Measurements from ENCODE around the gene EXOC4. TPM values are rescaled to one million over a fixed set of nuclear protein-coding genes. Genes with fewer than 3 reads are reported as not detected.

Gene EXOC4
- total RNA-seq, 4 donors from 2014 or later: 36.9 to 78.0 (median 52.2) TPM

- H3K4me1 ChIP-seq: peaks cover under 1 to 16% of the 10 kb centered on the region in 2 donors
- in situ Hi-C loops (cut with MboI; ENCODE audit: low sequenced_read_pairs in 4 of 4): loop anchor here in 3 of 4 donors (25.0 kb wide), 1 partner anchor 1044 kb away; the partner anchor contains the start of gene SLC35B4 (in 3 of the 3)
- H3K4me3 ChIP-seq: no peak overlapping the region
- H3K27me3 ChIP-seq: no peaks in the 10 kb centered on the region
- H3K36me3 ChIP-seq: no peaks in the 10 kb centered on the region
- ATAC-seq: no peak
- intact Hi-C loops (cut with DNase I; ENCODE audit: low total_unique reads): no loop called here
- no peak overlapping the region for H3K27ac ChIP-seq
- H3K9me3 ChIP-seq: no peaks in the 10 kb centered on the region
- no peak for DNase-seq
- no peak for TF ChIP-seq POLR2A (IDR thresholded peaks at IDR 0.05)
- TF ChIP-seq, protein P1, sequence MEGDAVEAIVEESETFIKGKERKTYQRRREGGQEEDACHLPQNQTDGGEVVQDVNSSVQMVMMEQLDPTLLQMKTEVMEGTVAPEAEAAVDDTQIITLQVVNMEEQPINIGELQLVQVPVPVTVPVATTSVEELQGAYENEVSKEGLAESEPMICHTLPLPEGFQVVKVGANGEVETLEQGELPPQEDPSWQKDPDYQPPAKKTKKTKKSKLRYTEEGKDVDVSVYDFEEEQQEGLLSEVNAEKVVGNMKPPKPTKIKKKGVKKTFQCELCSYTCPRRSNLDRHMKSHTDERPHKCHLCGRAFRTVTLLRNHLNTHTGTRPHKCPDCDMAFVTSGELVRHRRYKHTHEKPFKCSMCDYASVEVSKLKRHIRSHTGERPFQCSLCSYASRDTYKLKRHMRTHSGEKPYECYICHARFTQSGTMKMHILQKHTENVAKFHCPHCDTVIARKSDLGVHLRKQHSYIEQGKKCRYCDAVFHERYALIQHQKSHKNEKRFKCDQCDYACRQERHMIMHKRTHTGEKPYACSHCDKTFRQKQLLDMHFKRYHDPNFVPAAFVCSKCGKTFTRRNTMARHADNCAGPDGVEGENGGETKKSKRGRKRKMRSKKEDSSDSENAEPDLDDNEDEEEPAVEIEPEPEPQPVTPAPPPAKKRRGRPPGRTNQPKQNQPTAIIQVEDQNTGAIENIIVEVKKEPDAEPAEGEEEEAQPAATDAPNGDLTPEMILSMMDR (IDR thresholded peaks at IDR 0.05 in 4 of 5, conservative IDR thresholded peaks at IDR 0.05 in 1 of 5): no peak
These were observed 15.5 kb downstream of the EXOC4 start for GRCh38 chr7:133268355-133268754.

DNA sequence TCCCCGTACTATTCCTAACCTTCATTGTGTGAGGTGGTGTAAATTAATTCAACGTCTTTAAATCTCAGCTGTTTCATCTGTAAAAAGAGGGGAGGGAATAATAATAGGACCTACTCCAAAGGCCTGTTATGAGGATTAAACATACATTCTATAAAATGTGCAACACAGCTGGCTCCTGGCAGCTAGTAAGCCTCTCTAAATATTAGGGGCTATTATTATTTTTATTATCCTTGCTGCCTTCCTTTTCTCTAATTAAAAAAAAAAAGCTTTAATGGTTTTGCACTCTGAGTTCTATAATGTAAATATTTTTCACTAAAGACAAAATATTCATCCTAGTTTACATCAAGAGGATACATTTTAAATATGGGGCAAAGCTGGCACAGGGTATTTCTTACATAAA lies 19.5 kb downstream of the EXOC4 start:
- Histone ChIP-seq H3K4me1 (peaks cover 14 to 21% of the 10 kb centered on the region in 2 donors), H3K9me3 (no peaks in the 10 kb centered on the region), H3K4me3 (no peak overlapping the region), H3K36me3 (peaks cover 0 to 19% of the 10 kb centered on the region in 2 donors), H3K27me3 (no peaks in the 10 kb centered on the region), H3K27ac (no peak overlapping the region)
- no peak for TF ChIP-seq POLR2A (IDR thresholded peaks at IDR 0.05)
- TF ChIP-seq, protein P1 (IDR thresholded peaks at IDR 0.05 in 4 of 5, conservative IDR thresholded peaks at IDR 0.05 in 1 of 5): no peak
- intact Hi-C loops (cut with DNase I; ENCODE audit: low total_unique reads): no loop called here
- DNase-seq: no peak
- in situ Hi-C loops (cut with MboI; ENCODE audit: low sequenced_read_pairs in 4 of 4): loop anchor here in 3 of 4 donors (25.0 kb wide), 1 partner anchor 1040 kb away; the partner anchor contains the start of gene SLC35B4 (in 3 of the 3)
- no peak for ATAC-seq

DNA sequence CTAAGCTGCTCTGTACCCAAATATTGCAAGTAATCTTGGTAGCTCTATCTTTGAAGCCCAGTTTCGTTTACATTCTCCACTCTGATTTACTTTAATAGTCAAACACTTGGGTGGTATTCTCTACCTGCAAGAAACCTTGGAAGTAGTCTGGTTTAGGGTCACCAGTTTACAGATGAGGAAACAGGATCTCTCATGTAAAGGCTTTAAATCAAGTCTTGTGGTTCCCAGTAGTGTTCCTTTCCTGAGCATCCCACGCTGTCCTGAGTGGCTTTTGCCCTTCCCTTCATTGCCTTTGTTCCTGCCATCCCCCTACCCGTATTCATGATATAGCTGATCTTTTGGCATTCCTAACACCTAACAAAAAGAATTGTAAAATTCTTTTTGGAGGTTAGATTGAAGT lies 20.3 kb downstream of the EXOC4 start:
- Histone ChIP-seq H3K36me3 (peaks cover 0 to 19% of the 10 kb centered on the region in 2 donors), H3K9me3 (no peaks in the 10 kb centered on the region), H3K27ac (no peak overlapping the region), H3K4me3 (no peak overlapping the region), H3K27me3 (no peaks in the 10 kb centered on the region), H3K4me1 (peaks cover 14 to 17% of the 10 kb centered on the region in 2 donors)
- in situ Hi-C loops (cut with MboI; ENCODE audit: low sequenced_read_pairs in 4 of 4): loop anchor here in 3 of 4 donors (25.0 kb wide), 1 partner anchor 1039 kb away; the partner anchor contains the start of gene SLC35B4 (in 3 of the 3)
- ATAC-seq: no peak
- no peak for DNase-seq
- intact Hi-C loops (cut with DNase I; ENCODE audit: low total_unique reads): no loop called here
- no peak for TF ChIP-seq POLR2A (IDR thresholded peaks at IDR 0.05)
- TF ChIP-seq, protein P1 (IDR thresholded peaks at IDR 0.05 in 4 of 5, conservative IDR thresholded peaks at IDR 0.05 in 1 of 5): no peak

DNA sequence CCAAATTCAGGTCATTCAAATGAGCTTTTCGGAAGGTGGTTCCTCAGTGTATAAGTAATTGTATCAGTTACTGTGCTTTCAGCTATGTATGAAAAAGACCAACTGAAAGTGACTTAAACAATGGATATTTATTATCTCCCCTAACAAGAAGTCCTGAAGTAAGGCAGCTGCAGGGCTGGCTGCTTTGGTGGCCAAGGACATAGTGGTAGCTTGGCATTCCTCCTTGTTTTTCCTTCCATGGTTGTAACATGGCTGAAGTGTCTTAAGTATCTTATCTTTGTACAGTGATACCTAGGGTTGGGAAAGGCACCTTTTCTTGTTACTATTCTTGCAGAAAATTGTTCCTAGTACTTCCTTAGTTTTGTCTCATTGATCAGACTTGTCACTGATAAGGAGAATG lies 21.4 kb downstream of the EXOC4 start:
- in situ Hi-C loops (cut with MboI; ENCODE audit: low sequenced_read_pairs in 4 of 4): loop anchor here in 3 of 4 donors (25.0 kb wide), 1 partner anchor 1038 kb away; the partner anchor contains the start of gene SLC35B4 (in 3 of the 3)
- H3K36me3 ChIP-seq: peaks cover 0 to 19% of the 10 kb centered on the region in 2 donors
- ATAC-seq: no peak

More for the DNA sequence above, 21.4 kb downstream of the EXOC4 start:
- H3K9me3 ChIP-seq: no peaks in the 10 kb centered on the region
- H3K27me3 ChIP-seq: no peaks in the 10 kb centered on the region
- no peak for DNase-seq
- no peak overlapping the region for H3K4me3 ChIP-seq
- TF ChIP-seq, protein P1 (IDR thresholded peaks at IDR 0.05 in 4 of 5, conservative IDR thresholded peaks at IDR 0.05 in 1 of 5): no peak
- TF ChIP-seq POLR2A (IDR thresholded peaks at IDR 0.05): no peak
- peaks cover 13 to 14% of the 10 kb centered on the region in 2 donors for H3K4me1 ChIP-seq
- intact Hi-C loops (cut with DNase I; ENCODE audit: low total_unique reads): no loop called here
- no peak overlapping the region for H3K27ac ChIP-seq

Data from gastrocnemius medialis (tissue), 4 donors.